ENCODE results near the gene P2RY14. TPM values are rescaled to one million over a fixed set of nuclear protein-coding genes. Genes with fewer than 3 reads are reported as not detected.
"Not testable (repeated sequence)": the region's sequence is repeated elsewhere in the genome, so short reads cannot be mapped to it uniquely, and the experiment has no call there.

P2RY14 gene
- total and polyA plus RNA-seq, 8 donors = 1.7 to 43.2 (median 9.2) TPM

- Histone ChIP-seq H3K4me3 (no peak overlapping the region), H3K9me3 (no peaks in the 10 kb centered on the region), H3K27ac (no peak overlapping the region), H3K36me3 (no peaks in the 10 kb centered on the region), H3K27me3 (no peaks in the 10 kb centered on the region), H3K4me1 (peaks cover 0 to 4% (median 0%) of the 10 kb centered on the region in 4 donors)
- intact Hi-C loops (cut with DNase I; ENCODE audit: low total_unique reads) = no loop called here
- no peak for DNase-seq
- 94 to 98% (median 97%) methylated on average over 2 of the region's 2 CpGs for WGBS, 5 donors
- no peak for TF ChIP-seq EP300 (IDR thresholded peaks at IDR 0.05)
- TF ChIP-seq POLR2AphosphoS5 (IDR thresholded peaks at IDR 0.05) = no peak
Measured at GRCh38 chr3:151175952-151176351, 102.4 kb downstream of the P2RY14 start.

DNA sequence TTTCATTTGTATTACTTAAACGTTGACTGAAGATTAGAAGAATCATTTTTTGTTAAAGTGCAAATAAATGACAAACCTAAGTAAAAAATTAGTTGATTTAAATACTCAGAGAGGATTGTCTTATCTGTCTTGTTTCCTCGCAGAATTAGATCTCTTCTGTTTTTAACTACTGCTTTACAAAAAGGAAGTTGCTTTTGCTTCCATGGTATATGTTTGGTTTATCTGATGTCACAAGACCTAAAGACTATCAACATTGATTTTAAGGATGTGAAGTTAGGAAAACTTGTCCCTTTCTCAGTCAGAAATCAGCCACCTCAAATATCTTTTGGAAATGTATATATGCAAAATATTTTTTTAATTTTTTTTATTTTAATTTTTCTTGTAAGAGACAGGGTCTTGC lies 104.0 kb downstream of the P2RY14 start:
- Histone ChIP-seq H3K4me1 (peaks cover 0 to 20% (median 0%) of the 10 kb centered on the region in 4 donors), H3K9me3 (no peaks in the 10 kb centered on the region), H3K36me3 (no peaks in the 10 kb centered on the region), H3K4me3 (no peak overlapping the region), H3K27ac (no peak overlapping the region), H3K27me3 (no peaks in the 10 kb centered on the region)
- TF ChIP-seq POLR2AphosphoS5 (IDR thresholded peaks at IDR 0.05) = no peak
- TF ChIP-seq POLR2A (IDR thresholded peaks at IDR 0.05) = no peak
- TF ChIP-seq EP300 (IDR thresholded peaks at IDR 0.05) = no peak
- TF ChIP-seq CTCF (IDR thresholded peaks at IDR 0.05) = no peak
- DNase-seq = no peak
- WGBS, 5 donors = 45 to 52% (median 52%) methylated on average over 2 of the region's 2 CpGs
- intact Hi-C loops (cut with DNase I; ENCODE audit: low total_unique reads) = loop anchor here (5.0 kb wide), 1 partner anchor 113 kb away; no protein-coding TSS in a partner anchor

DNA sequence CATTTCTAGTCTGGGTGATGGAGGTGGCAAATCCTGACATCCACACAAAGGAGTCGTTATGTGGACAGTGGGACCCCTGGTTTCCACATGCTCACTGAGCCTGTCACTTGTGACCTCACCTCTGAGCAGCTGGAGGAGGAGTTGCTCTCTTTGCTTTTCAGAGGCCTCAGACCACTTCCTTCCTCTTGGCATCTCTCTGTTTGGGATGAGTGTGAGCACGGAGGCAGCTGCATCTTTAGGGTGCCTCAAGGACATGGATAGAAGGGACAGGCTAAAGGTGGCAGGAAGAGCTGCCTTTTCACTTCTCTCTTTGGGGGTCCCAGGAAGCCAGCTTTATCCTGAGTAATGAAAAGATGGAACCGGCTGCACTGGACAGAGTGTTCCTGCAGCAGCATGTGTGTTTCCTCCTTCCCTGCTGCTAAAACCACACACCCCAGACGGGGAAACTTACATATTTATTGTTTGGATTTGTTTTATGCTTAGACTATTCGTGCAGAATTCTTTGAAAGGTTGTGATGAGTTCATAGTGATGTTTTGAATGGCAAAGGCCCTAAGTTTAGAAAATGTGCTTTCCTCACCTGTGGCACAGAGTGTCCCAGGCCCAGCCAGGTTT lies 107.1 kb downstream of the P2RY14 start:
- H3K27ac ChIP-seq = peak overlapping the region in 4 of 5 donors; percentile 31 to 64 (median 42)
- intact Hi-C loops (cut with DNase I; ENCODE audit: low total_unique reads) = loop anchor here (5.0 kb wide), 1 partner anchor 116 kb away; no protein-coding TSS in a partner anchor
- H3K36me3 ChIP-seq = no peaks in the 10 kb centered on the region
- no peaks in the 10 kb centered on the region for H3K27me3 ChIP-seq
- H3K4me1 ChIP-seq = peaks cover 0 to 27% (median 4%) of the 10 kb centered on the region in 4 donors
- DNase-seq = peak in 1 of 2 donors; percentile 51
- H3K4me3 ChIP-seq = no peak overlapping the region
- TF ChIP-seq POLR2AphosphoS5 (IDR thresholded peaks at IDR 0.05) (no peak), POLR2A (IDR thresholded peaks at IDR 0.05) (no peak), EP300 (IDR thresholded peaks at IDR 0.05) (no peak), CTCF (IDR thresholded peaks at IDR 0.05) (no peak)
- no peaks in the 10 kb centered on the region for H3K9me3 ChIP-seq
- WGBS, 5 donors = 30 to 53% (median 47%) methylated on average over 5 of the region's 5 CpGs

DNA sequence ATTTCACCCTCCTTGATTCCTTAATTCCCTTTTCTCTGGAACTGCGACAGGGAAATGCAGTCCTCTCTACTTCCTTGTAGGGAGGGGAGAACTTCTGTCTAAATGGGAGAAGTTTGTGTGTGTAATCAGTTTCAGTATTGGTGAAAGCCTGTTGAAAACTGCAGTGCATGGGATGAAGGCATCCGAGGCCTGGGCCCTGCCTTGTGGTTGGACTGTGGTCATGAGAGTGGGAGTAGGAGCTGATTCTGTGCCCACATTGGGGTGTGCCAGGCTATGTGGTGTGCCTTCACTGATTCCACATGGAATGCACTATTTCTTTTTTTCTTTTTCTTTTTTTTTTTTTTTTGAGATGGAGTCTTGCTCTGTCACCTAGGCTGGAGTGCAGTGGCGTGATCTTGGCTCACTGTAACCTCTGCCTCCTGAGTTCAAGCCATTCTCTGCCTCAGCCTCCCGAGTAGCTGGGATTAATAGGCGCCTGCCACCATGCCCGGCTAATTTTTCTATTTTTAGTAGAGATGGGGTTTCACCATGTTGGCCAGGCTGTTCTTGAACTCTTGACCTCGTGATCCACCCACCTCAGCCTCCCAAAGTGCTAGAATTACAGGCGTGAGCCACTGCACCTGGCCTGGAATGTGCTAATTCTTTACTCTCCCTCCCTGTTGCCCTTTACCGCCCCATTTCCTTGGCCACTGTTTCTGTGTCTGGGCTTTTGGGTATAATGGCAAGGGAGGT lies 108.2 kb downstream of the P2RY14 start:
- H3K36me3 ChIP-seq, DNase-seq, H3K9me3 ChIP-seq, H3K4me3 ChIP-seq, H3K27me3 ChIP-seq: not testable (repeated sequence)
- WGBS, 5 donors = 61 to 76% (median 73%) methylated on average over 9 of the region's 9 CpGs
- Histone ChIP-seq H3K27ac (peak overlapping the region in 4 of 5 donors; percentile 31 to 64 (median 42)), H3K4me1 (peaks cover 0 to 27% (median 4%) of the 10 kb centered on the region in 4 donors)
- intact Hi-C loops (cut with DNase I; ENCODE audit: low total_unique reads) = loop anchor here (5.0 kb wide), 1 partner anchor 117 kb away; no protein-coding TSS in a partner anchor

- peak overlapping the region in 2 of 5 donors; percentile 51 to 64 for H3K27ac ChIP-seq
- no peak for DNase-seq
- TF ChIP-seq EP300 (IDR thresholded peaks at IDR 0.05) (no peak), POLR2A (IDR thresholded peaks at IDR 0.05) (no peak), POLR2AphosphoS5 (IDR thresholded peaks at IDR 0.05) (no peak), CTCF (IDR thresholded peaks at IDR 0.05) (no peak)
- intact Hi-C loops (cut with DNase I; ENCODE audit: low total_unique reads) = no loop called here
- no peaks in the 10 kb centered on the region for H3K27me3 ChIP-seq
- no peaks in the 10 kb centered on the region for H3K9me3 ChIP-seq
- peaks cover 0 to 27% (median 4%) of the 10 kb centered on the region in 4 donors for H3K4me1 ChIP-seq
- 76 to 83% (median 81%) methylated on average over 9 of the region's 9 CpGs for WGBS, 5 donors
- H3K4me3 ChIP-seq = no peak overlapping the region
- no peaks in the 10 kb centered on the region for H3K36me3 ChIP-seq
Measured at GRCh38 chr3:151169262-151169947, 108.9 kb downstream of the P2RY14 start.

Data from stomach (tissue), 9 donors.